EH (cell line): ENCODE data around the gene PHACTR1.

ENCODE experiments used
- DNase-seq: peaks from one replicate; pipeline ENCODE4 v3.0.0-alpha.2; 2015; ENCODE audit warnings: low read depth

PHACTR1 gene

DNA sequence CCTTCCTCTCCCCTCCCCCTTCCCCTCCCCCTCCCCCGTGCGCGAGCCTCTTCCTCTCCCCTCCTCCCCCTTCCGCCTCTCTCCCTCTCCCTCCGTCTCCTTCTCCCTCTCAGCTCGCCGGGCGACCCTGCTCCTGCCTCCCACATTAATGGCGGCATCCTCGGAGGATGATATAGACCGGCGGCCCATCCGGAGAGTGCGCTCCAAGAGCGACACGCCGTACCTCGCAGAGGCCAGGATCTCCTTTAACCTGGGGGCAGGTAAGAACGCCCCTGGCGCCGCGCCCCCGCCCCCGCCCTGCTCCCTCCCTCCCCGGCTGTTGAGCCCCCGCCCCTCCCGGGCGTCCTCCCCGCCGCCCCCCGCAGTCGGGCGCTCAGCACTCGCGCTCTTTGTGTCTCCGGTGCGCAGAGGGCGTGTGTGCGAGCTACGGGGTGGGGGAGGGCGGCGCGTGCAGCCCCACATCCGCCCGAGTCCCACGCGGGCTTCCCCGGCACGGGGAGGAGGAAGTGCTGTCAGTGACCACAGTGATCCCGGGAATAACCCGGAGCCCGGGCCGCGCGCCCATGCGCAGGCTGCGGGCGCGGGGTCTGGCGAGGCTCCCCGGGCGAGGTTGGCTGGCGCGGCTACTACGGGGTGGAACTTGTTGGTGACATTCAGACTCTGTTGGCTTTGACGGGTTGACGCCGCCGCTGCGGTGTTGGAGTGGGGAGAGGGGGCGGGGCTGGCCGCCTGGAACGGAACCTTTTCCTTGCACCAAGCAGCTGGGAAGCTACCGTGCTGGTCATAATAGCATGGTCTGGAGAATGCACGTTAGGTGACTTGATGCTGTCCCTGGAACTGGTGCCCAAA, 33.2 kb downstream of the PHACTR1 start:
- DNase-seq: no peak

DNA sequence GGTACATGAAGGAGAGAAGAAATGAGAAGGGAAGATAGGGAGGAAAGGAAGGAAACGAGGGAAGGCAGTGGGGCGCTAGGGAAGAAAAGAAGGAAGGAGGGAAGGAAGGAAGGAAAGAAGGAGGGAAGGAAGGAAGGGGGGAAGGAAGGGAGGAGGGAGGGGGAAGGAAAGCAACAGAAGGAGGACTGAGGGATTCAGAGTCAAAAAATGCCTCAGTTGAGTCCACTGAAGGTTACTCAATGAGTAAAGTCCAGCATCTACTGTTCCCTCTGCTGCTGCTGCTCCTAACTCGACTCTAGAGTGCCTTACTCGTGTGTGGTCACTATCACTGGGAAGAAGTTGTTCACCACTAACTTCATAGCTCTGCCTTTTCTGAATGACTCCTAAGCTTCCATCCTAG, 33.8 kb downstream of the PHACTR1 start:
- DNase-seq: no peak

DNA sequence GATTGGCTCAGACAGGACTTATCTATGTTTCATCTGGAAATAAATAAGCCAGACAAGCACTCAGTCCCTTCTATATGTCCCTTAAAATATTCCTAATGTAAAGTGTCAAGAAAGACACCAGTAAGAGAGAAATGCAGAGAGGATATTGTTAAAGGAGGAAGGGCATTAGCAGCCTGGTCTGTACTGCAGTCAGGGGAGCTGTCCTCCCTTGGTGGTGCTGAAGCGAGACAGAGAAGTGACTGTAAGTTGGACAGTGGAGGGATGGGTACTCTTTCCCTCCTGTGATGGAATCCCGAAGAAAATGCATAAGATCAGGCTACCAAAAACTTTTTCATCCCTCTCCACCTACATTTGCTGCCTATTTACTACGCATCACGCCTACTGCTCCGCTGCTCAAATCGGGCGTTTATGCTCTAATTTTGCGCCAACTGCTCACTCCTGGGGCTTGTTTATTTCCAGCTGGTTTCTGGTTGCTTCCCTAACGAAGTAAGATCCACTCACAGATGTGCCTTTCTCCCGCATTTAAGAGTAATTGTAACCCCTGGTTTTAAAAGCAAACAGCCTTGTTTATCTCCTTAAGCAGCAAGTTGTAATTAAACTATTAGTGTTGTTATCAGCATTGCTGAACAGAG, 35.2 kb downstream of the PHACTR1 start:
- DNase-seq: peak; percentile 77

DNA sequence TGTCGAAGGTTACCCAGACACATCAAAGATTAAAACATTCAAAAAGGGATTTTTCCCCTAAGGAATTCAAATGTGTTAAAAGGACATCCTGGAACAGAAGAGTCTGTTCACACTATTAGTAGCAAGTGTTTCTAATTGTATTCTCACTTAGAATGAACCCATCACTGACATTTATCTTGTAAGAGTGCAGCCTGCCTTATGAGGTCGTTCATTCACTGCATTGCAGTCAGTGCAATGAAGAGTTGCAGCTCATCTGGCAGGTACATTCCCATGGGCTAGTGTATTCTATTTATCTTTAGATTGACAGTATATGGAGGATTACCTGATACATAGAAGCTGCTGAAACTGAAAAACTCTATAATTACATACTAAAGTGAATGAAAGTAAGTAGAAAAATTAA, 36.5 kb downstream of the PHACTR1 start:
- no peak for DNase-seq

DNA sequence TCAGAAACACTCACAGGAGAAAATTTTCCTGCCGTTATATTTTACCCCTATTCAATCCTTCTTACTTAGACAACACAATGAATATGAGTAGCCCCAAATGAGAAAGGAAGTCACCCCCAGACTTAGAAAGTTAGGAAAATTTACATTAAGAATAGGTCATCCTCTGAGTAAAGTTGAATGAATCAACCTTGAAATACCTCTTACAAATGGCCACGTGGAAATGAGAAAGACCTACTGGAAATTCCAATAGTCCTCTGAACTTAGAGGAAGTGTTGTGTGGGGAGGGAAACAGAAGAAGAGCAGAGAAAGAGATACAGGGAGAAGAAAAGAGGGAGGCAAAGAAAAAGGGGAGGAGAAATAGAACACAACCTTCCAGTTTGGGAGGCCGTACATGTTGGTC, 43.7 kb downstream of the PHACTR1 start:
- DNase-seq: no peak

DNA sequence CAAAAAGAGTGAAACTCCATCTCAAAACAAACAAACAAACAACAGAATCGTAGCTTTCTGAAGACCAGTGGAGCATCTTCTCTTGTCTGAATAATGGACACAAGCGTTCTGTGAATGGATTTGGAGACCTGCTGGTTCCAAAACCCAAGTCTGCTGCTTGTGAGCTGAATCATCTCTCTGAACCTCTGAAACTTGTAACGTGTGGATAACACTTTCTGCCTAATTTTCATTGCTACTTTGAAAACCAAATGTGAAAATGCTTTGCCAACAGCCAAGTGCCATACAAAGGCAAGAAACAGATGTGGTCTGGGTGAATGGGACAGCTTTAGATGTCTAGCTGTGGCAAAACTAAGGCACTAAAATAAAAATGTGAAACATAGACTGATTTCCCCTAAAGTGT, 44.3 kb downstream of the PHACTR1 start:
- DNase-seq: peak; percentile 61

DNA sequence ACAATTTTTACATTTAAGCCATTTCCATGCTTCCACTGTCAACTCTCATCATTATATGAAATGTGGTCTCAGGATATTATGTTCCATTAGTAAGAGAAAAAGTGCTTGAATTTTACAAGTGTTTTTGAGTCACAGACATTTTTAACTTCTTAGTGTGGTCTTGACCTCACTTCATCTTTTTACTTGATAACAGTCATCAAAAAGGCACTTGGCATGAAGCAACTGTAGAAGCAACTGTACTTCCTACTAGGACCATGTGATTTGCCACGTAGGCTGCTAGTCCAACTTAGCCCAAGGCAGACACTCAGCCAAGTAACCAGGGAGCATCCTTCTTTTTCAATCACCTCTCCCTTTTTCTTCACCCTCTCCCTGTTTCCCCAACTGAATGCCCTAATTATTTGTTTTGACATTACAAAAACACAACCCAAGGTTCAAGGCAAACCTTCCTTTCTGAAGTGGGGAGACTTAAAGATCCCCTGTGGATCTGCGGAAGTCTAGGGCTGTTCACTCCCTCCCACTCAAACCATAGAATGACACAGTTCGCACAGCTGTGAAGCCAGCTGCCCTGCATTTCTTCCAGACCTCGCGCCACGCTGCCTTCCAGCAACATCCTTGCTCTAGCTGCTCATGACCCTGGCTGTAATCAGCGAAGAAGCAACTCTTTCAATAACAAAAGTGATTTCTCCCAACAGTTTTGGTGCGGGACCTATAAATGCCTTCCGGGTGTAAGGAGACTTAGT, 45.0 kb downstream of the PHACTR1 start:
- peak; percentile 98 for DNase-seq

DNA sequence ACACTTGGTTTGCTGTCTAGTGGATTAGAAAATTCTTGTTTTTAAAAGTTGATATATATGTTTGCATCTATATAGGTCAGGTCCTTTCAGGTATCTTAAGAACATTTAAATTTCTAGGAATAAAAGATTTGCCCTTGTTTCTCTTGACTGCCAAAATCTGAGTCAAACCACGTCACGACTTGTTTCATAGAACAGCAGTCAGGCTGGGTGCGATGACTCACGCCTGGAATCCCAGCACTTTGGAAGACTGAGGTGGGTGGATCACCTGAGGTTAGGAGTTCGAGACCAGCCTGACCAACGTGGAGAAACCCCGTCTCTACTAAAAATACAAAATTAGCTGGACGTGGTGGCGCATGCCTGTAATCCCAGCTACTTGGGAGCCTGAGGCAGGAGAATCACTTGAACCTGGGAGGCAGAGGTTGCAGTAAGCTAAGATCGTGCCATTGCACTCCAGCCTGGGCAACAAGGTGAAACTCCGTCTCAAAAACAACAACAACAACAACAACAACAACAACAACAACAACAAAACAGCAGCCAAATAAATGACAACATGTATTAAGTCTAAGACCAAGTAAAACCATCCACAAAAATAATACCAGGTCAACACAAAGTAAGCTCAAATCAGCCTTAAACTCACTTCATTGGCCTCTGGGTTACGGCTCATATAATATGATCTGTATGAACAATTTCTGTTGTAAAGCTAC, 46.3 kb downstream of the PHACTR1 start:
- peak; percentile 73 for DNase-seq

DNA sequence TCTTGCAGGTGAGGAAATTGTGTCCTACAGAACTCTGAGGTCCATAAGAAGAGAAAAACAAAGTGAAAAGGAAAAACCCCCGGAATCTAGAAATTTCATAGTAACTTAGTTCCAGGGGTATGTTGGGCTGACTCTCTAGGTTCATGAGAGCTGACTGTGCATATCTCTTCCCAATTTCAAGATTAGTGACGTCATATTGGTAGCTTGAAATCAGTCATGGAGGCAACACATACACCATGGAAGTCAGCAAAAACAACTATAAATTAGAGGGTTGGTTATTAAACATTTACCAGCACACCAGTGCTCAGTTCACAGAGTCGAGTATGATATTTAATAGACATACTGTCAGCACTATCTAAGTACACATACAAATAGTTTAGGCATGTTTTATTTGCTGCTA, 49.8 kb downstream of the PHACTR1 start:
- DNase-seq: no peak

DNA sequence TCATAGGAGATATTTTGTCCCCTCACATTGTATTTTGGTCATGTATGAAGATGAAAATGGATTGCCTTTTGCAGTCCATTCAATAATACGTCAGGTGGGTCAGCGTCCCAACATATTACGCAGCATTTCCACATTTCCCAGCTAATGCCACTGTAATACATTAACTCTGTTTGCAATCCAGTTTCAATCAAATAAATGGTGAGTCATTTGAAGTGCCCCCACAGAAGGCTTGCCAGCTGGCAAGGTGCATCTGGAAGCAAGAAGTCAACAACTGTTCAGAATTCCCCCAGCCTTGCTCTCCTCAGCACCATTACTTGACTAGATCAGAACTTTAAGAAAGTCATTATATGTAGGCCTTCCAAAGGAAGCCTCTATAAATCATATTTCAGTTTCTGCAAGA, 50.4 kb downstream of the PHACTR1 start:
- DNase-seq: no peak

DNA sequence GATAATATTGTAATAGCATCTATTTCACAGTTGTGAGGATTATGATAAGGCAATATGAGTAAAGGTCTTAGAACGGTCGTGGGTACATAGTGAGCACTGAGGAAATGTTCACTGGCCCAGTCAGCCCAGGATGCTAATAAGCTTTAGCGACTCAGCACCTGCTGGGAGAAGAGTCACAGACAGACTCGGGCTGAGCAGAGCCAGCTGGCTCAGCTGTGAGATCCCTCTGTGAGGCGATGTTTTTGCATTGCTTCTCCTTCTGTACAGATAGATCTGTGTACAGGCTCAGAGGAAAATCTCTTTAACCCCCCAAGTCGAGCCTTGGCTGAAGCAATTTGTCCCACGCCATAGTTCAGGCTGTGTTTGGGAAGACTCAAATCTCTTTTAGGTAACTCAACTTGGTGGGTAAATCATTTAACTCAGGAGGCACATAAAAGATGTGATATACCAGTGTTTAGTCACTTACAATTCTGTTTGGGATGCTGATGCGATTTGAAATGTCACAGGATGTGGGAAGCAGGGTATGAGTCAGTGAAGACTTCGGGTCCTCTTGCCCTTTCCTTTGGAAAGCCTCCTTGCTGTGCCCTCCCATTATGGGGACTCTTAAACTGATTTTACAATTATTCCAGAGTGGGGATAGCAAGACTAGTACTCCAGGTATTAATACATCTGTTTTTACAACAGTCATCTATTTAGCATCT, 53.1 kb downstream of the PHACTR1 start:
- DNase-seq: peak; percentile 60

DNA sequence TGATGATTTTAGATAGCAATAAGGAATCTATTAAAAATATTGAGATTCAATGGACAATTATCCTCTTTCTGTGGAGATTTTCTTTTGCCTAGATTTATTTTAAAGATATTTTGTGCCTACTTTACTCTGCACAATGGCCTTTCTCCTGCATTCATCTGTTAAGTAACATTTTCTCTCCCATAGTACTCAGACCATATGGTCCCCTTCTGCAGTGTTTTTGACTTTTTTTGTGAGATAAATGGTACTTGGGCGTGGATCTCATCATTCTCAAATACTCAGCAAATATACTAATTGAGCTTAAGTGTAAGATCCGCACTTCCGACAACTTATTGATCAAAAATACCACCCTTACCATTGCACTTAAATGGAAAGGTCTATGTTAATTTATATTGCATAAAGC, 55.8 kb downstream of the PHACTR1 start:
- DNase-seq: no peak

DNA sequence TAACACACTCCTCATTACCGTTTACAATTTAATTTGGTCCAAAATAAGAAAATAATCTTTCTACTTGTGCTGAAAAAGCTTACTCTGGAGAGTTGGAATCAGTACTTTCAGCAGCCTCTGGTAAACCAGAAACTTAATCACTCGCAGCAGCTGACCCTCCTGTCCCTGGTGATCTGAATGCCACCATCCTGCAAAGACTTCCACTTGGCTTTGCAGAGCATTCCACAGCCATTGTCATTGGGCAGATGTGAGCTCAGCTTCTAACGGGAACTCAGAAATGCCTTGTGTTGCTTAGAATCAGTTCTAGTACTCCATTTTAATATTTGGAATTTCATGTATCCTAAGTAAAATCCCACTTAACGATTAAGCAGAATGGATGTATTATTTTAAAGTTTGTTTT, 59.7 kb downstream of the PHACTR1 start:
- no peak for DNase-seq

DNA sequence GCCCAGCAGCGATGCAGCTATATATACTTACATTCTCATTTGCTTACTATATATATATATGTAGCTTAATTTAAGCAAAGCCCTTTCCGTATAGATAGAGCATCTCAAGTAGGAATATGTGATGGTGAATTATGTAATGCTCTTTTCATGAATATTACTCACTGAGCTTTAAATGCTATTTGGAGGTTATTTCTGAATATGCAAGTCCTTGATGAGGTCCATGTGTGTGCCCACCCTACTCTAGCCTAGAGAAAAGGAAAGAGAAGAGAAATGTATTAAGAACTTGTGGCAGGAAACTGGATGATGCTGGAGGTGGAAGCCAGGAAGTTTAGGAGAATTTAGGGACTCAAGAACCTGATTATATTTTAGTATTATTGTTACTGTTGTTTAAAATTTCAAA, 63.2 kb downstream of the PHACTR1 start:
- DNase-seq: no peak

DNA sequence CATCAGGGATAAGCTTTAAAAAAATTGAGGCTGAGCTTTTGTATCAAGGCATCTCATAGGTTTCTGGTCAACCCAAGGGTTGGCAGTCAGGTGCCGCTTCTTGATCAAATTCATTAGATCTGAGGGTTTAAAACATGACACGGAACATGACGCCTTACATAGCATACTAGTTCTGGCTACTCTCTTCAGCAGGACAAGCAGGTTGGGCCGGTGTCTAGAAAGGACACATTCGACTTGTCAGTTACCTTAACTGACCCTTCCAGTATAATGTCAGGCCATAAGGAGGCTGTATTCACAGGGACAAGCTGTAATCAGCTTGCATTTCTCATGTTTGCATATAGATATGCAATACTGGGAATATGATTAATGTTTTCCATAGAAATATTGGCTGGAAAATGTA, 65.6 kb downstream of the PHACTR1 start:
- no peak for DNase-seq

DNA sequence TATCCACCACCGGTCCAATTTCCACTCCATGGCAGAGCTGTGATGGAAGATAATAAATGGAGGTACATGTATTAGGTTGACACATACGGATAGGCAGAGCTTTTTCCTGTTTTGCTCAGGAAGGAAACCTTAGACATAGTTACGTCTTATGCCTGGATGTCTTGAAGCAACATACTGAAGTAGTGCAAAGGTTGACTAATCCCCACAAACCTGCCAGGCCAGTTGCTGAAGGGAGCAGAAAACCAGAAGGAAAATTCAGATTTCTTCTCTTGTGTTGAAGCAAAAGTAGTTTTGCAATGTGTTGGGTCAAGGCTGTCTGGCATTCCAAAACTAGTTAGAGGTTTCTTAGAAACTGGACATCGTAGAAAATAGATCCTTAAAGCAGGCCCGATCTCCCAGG, 68.7 kb downstream of the PHACTR1 start:
- DNase-seq: no peak

DNA sequence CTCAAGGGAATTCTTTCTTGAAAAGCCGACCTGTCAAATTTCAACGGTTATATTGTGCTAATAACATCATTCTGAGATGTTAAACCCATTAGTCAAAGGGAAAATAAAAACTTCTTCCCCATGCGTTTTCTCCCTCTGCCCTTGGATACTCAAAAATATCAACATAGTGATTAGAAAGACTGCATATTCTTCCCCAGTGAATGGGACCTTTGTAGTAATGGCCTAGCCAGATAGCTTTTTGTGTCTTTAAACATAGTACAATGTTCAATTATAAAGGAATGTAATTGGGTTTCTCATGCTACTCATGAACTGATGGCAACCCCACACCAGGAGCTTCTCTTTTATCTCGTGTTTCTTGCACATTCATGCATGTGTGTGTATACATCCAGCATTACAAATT, 69.4 kb downstream of the PHACTR1 start:
- no peak for DNase-seq

DNA sequence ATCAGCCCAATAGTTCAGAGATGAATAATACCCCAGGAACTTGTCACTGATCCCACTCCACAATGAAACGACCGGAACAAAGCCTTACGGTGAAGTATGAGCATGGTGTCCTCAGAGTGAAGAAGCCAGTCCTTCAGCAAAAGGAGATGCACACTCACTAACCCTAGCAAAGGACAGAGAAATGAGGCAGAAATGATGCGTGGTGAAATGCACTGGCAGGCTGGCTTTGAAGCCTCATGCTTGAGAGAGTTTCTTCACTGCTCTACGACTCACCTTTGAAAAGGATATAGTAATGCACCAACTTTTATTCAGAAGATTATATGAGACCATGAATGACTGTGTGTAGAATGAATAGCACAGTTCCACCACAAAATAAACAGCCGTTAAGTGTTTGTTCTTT, 74.8 kb downstream of the PHACTR1 start:
- peak; percentile 25 for DNase-seq

DNA sequence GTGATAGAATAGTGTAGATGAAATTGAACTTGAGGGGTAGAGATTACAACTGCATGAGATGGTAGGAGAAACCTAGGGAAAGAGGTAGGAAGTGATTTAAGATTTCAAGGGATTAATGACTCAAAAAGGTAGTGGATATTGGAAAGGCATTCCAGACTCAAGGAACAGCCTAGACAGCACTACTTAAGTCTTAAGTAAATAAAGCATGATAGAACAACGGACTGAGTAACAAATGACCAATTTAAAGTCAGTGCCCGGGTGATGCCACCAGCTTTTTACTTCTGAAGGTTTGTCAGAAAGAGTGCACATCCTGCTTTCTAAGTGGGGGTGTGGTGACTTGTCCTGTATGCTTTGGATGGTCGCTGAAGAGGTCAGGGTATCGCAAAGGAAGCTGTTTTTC, 81.8 kb downstream of the PHACTR1 start:
- no peak for DNase-seq

DNA sequence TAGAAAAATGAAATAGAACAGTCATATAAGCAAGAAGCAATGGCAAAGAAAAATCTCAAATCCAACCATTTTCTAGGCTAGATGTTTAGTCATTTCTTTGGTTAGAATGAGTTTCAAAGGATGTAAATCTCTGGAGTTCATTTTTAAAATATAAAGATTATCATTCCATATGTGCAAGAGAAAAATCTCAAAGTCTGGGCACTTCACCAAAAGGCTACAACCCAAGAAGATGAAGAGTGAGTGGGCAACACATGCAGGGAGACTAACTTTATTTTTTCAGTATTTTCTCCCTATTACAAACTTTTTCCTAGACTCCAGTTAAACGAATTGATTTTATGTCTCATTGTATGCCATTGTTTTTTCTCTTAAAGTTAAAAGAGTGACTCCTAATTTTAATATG, 83.6 kb downstream of the PHACTR1 start:
- no peak for DNase-seq

DNA sequence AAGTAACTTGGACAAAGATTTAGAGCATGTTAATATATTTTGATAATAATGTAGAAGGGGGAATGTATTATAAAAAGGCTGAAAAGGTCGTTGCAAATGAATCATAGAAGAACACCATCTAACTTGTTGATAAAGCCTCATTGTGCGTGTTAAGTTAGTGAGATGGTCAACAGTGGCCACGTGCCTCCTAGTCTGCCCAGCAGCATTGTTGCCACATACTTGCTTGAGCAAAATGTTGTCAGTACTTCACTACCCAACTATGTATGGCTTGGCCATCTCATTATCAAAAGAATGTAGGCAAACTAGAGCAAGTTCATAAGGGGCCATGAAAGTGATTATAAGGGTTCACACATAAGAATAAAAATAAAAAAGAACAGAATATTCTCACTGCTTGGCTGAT, 84.6 kb downstream of the PHACTR1 start:
- peak; percentile 2 for DNase-seq

DNA sequence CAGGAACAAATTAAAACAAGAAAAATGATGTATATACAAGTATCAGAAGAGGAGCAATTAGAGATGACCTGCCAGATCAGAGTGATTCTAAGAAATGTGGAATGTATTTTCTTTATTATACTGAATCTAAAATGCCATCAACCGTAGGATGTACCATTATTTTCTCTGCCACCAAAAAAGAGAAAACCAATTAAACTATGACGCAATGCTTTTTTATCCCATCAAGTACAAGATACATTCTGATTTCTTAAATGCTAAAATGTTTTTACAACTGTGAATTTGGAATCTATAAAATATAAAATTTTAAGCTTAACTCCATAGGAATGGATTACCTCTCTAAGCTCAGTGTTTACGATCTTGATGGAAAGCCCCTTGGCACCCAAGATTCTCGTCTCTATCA, 85.9 kb downstream of the PHACTR1 start:
- no peak for DNase-seq
